Astrocyte of the cerebellum (primary cell): ENCODE results near the gene CHCHD1.
A peak's percentile ranks its signal among the peaks of the same experiment; 100 is the strongest.

Experiments used
- DNase-seq: peaks from one replicate; pipeline ENCODE4 v3.0.0-alpha.2; 2011; ENCODE audit warnings: low read depth
- H3K4me3 ChIP-seq: 2 replicates; pipeline ENCODE4 v1.5.1; 2011; ENCODE audit warnings: mild to moderate bottlenecking, low read depth, low read length, moderate library complexity
- in situ Hi-C: cut with HindIII; loops from 2 replicates; pipeline ENCODE4 v1.10.0; 2017; ENCODE audit warnings: low sequenced_read_pairs
- TF ChIP-seq, protein P1 (sequence below): IDR thresholded peaks from 2 replicates; pipeline ENCODE4 v1.5.1; 2012; ENCODE audit warnings: low read length, low read depth, moderate library complexity, mild to moderate bottlenecking; ENCODE audit errors: missing control alignments

The CHCHD1 gene

DNA sequence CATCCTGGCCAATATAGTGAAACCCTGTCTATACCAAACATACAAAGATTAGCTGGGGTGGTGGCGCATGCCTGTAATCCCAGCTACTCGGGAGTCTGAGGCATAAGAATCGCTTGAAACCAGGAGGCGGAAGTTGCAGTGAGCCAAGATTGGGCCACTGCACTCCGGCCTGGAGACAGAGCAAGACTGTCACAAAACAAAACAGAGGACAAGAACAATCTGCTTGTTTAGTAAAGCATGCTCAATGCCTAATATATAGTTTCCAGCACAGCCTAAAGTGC is 39.5 kb upstream of the CHCHD1 start:
- in situ Hi-C loops: no loop called here
- no peak overlapping the region for H3K4me3 ChIP-seq
- TF ChIP-seq, protein P1, sequence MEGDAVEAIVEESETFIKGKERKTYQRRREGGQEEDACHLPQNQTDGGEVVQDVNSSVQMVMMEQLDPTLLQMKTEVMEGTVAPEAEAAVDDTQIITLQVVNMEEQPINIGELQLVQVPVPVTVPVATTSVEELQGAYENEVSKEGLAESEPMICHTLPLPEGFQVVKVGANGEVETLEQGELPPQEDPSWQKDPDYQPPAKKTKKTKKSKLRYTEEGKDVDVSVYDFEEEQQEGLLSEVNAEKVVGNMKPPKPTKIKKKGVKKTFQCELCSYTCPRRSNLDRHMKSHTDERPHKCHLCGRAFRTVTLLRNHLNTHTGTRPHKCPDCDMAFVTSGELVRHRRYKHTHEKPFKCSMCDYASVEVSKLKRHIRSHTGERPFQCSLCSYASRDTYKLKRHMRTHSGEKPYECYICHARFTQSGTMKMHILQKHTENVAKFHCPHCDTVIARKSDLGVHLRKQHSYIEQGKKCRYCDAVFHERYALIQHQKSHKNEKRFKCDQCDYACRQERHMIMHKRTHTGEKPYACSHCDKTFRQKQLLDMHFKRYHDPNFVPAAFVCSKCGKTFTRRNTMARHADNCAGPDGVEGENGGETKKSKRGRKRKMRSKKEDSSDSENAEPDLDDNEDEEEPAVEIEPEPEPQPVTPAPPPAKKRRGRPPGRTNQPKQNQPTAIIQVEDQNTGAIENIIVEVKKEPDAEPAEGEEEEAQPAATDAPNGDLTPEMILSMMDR: no peak
- DNase-seq: no peak

DNA sequence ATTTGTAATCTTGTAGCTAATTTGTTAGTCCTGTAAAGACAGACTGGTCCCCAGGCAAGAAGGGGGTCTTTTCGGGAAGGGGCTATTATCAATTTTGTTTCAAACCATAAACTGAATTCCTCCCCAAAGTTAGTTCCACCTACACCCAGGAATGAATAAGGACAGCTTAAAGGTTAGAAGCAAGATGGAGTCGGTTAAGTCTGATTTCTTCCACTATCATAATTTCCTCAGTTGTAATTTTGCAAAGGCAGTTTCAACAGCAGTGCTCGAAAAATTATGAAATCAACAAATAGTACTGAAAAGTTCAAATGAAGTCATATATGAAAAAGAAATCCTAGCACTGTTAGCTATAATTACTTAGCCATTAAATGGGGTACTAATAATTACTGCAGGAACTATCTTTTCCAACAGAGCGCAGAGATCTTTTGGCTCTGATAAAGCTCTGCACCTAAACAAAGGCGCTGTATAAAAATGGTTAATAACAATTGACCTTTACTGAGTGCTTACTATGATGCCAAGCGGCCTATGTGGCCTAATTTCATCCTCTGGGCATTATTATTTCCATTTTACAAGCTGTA is 38.4 kb upstream of the CHCHD1 start:
- in situ Hi-C loops: no loop called here
- TF ChIP-seq, protein P1: no peak
- peak overlapping the region; percentile 98 for H3K4me3 ChIP-seq
- DNase-seq: no peak

DNA sequence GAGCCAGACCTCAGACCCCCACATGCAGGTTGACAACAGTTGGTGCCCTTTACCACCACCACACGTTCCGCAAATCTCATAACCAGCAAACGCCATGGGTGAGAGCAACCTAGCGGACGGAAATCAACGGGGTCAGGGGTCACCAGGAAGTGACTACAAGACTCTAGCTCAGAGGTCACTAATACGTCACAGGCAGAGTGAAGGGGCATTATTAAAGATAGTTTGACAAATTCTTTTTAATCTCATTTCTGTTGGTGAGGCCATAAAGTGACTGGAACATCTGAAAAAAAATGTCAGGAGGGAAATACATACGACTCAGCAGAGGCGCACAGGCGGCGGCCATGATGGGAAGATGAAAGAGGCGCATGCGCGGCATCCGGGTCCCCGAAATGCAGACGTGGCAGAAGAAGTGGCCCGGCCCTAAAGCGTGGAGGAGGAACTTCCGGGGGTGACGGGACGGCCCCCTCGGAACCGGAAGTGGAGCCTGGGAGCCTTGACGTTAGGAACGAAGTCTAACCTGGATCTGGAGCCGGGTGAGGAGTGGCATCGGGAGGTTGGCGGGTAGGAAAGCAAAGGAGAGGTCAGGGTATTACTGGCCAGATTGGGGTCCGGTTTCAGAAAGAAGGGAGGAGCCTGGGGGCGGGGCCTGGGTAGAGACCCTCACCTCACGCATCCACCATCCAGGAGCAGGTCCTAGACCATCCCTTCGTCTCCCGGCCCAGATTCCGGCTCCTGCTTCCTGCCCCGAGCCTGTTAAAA is 37.8 kb upstream of the CHCHD1 start, which contains the start of gene SEC24C:
Gene SEC24C, plus strand, starts transcription at position 468 of the 759 bp plus-strand sequence. CDS start 2,461 bp downstream, outside the sequence.
- peak within 1 kb of the TSS; percentile 98 for H3K4me3 ChIP-seq
- in situ Hi-C loops: no loop called here
- TF ChIP-seq, protein P1: no peak
- DNase-seq: peak; percentile 92

DNA sequence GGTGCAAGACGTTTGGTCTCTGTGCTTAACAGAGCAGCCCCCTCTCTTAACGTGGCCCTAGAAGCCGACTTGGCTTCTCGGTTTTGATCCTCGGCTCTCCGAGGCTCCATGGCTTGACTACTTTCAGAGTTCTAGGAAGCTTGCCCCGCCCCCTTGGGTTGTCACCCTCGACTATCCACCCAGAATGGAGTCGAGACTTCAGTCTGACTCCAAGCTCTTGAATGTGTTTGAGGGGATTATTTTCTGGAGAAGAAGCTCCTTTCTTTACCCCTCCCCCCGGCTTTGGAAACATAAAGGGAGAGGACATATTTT is 37.2 kb upstream of the CHCHD1 start:
- peak; percentile 20 for DNase-seq

DNA sequence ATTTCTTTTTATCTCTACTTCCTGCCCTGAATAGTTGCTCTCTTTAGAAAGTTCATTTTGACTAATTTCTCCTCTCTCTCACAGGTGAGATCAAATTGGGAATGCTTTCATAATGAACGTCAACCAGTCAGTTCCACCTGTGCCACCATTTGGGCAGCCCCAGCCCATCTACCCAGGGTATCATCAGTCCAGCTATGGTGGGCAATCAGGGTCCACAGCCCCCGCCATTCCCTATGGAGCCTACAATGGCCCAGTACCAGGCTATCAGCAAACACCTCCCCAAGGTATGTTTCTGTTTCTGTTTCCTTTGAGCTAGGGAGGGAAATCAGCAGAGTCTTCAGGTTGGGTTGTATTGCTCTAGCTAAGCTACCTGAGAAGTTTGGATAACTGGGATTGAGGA is 35.1 kb upstream of the CHCHD1 start:
- H3K4me3 ChIP-seq: no peak overlapping the region
- TF ChIP-seq, protein P1: no peak
- in situ Hi-C loops: no loop called here
- DNase-seq: no peak

More for the DNA sequence above, 37.2 kb upstream of the CHCHD1 start:
- peak overlapping the region; percentile 98 for H3K4me3 ChIP-seq
- TF ChIP-seq, protein P1: no peak
- in situ Hi-C loops: no loop called here

DNA sequence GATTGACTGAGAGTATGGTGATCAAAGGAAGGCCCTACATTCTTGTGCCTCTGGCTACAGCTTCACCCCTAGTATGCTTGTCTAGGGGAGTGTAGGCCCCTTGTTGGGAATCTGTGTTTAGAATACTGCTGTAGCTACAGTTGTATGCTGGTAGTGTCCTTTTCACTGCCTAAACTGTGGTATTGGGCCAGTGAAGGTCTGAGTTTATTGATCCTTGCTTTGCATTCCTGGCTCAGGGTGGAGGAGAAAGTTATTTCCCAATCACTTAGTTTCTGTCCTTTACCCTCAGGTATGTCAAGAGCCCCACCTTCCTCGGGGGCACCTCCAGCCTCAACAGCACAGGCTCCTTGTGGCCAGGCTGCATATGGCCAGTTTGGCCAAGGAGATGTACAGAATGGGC is 31.0 kb upstream of the CHCHD1 start:
- H3K4me3 ChIP-seq: no peak overlapping the region
- TF ChIP-seq, protein P1: no peak
- no peak for DNase-seq
- in situ Hi-C loops: no loop called here
